HUES6 (cell line): ENCODE results near the gene SPDEF.

Source experiments
- H3K27ac ChIP-seq: 2 replicates; pipeline ENCODE4 v1.7.0; 2013; ENCODE audit warnings: low read depth, mild to moderate bottlenecking, low read length, inconsistent platforms
- H3K27me3 ChIP-seq: 2 replicates; pipeline ENCODE4 v1.6.1; 2013; ENCODE audit warnings: low read length; ENCODE audit not compliant: control insufficient read depth, insufficient read depth
- H3K36me3 ChIP-seq: 2 replicates; pipeline ENCODE4 v1.6.1; 2013; ENCODE audit warnings: low read length; ENCODE audit not compliant: control insufficient read depth, insufficient read depth
- H3K4me1 ChIP-seq: 2 replicates; pipeline ENCODE4 v1.6.1; 2013; ENCODE audit warnings: low read length; ENCODE audit not compliant: control insufficient read depth, insufficient read depth
- H3K4me3 ChIP-seq: 2 replicates; pipeline ENCODE4 v1.5.1; 2013; ENCODE audit warnings: low read depth, low read length
- H3K9ac ChIP-seq: one replicate; pipeline ENCODE4 v1.6.1; 2013; ENCODE audit warnings: mild to moderate bottlenecking, low read length
- H3K9me3 ChIP-seq: 2 replicates; pipeline ENCODE4 v1.6.1; 2013; ENCODE audit warnings: low read depth, low read length; ENCODE audit not compliant: control insufficient read depth, insufficient read depth

SPDEF gene

GRCh38 chr6:34571388-34571787 is 15.3 kb upstream of the SPDEF start:
- Histone ChIP-seq H3K27ac (no peak overlapping the region), H3K9me3 (no peaks in the 10 kb centered on the region), H3K27me3 (no peaks in the 10 kb centered on the region), H3K9ac (no peak overlapping the region), H3K4me1 (peaks cover 39% of the 10 kb centered on the region), H3K4me3 (no peak overlapping the region), H3K36me3 (no peaks in the 10 kb centered on the region)

- Histone ChIP-seq H3K36me3 (no peaks in the 10 kb centered on the region), H3K27ac (no peak overlapping the region), H3K9me3 (no peaks in the 10 kb centered on the region), H3K4me3 (no peak overlapping the region), H3K27me3 (no peaks in the 10 kb centered on the region), H3K9ac (no peak overlapping the region), H3K4me1 (peaks cover 30% of the 10 kb centered on the region)
These were observed 14.1 kb upstream of the SPDEF start for GRCh38 chr6:34570066-34570833.

- no peaks in the 10 kb centered on the region for H3K9me3 ChIP-seq
- no peaks in the 10 kb centered on the region for H3K27me3 ChIP-seq
- no peak overlapping the region for H3K4me3 ChIP-seq
- H3K9ac ChIP-seq = no peak overlapping the region
- H3K27ac ChIP-seq = no peak overlapping the region
- H3K4me1 ChIP-seq = peaks cover 22% of the 10 kb centered on the region
- H3K36me3 ChIP-seq = no peaks in the 10 kb centered on the region
These were observed 13.3 kb upstream of the SPDEF start for GRCh38 chr6:34569361-34569973.

GRCh38 chr6:34568341-34569201 is 12.4 kb upstream of the SPDEF start:
- H3K4me1 ChIP-seq = peaks cover 19% of the 10 kb centered on the region
- no peaks in the 10 kb centered on the region for H3K36me3 ChIP-seq
- no peak overlapping the region for H3K27ac ChIP-seq
- no peak overlapping the region for H3K4me3 ChIP-seq
- no peaks in the 10 kb centered on the region for H3K9me3 ChIP-seq
- H3K27me3 ChIP-seq = no peaks in the 10 kb centered on the region
- H3K9ac ChIP-seq = no peak overlapping the region

GRCh38 chr6:34566830-34567546 is 10.9 kb upstream of the SPDEF start:
- Histone ChIP-seq H3K9me3 (no peaks in the 10 kb centered on the region), H3K4me1 (peaks cover 19% of the 10 kb centered on the region), H3K36me3 (no peaks in the 10 kb centered on the region), H3K27me3 (no peaks in the 10 kb centered on the region), H3K27ac (no peak overlapping the region), H3K9ac (no peak overlapping the region), H3K4me3 (no peak overlapping the region)

- Histone ChIP-seq H3K9me3 (no peaks in the 10 kb centered on the region), H3K4me1 (peaks cover 29% of the 10 kb centered on the region), H3K36me3 (no peaks in the 10 kb centered on the region), H3K4me3 (no peak overlapping the region), H3K9ac (no peak overlapping the region), H3K27ac (no peak overlapping the region), H3K27me3 (no peaks in the 10 kb centered on the region)
These were observed 9.6 kb upstream of the SPDEF start for GRCh38 chr6:34565722-34566137.

GRCh38 chr6:34564181-34564580 is 8.1 kb upstream of the SPDEF start:
- Histone ChIP-seq H3K4me3 (no peak overlapping the region), H3K36me3 (no peaks in the 10 kb centered on the region), H3K9me3 (no peaks in the 10 kb centered on the region), H3K9ac (no peak overlapping the region), H3K27me3 (no peaks in the 10 kb centered on the region), H3K4me1 (peaks cover 41% of the 10 kb centered on the region), H3K27ac (no peak overlapping the region)

GRCh38 chr6:34563513-34563870 is 7.4 kb upstream of the SPDEF start:
- H3K9ac ChIP-seq = no peak overlapping the region
- no peak overlapping the region for H3K27ac ChIP-seq
- H3K4me1 ChIP-seq = peaks cover 36% of the 10 kb centered on the region
- H3K9me3 ChIP-seq = 0 out of 2 replicates have a peak, but pooled peaks cover under 1% of the 10 kb centered on the region
- H3K27me3 ChIP-seq = no peaks in the 10 kb centered on the region
- H3K4me3 ChIP-seq = no peak overlapping the region
- H3K36me3 ChIP-seq = no peaks in the 10 kb centered on the region

GRCh38 chr6:34562861-34563512 is 6.9 kb upstream of the SPDEF start:
- 0 out of 2 replicates have a peak, but pooled peaks cover 3% of the 10 kb centered on the region for H3K9me3 ChIP-seq
- H3K27me3 ChIP-seq = no peaks in the 10 kb centered on the region
- no peak overlapping the region for H3K9ac ChIP-seq
- H3K4me1 ChIP-seq = peaks cover 30% of the 10 kb centered on the region
- H3K4me3 ChIP-seq = no peak overlapping the region
- H3K36me3 ChIP-seq = no peaks in the 10 kb centered on the region
- no peak overlapping the region for H3K27ac ChIP-seq

GRCh38 chr6:34562350-34562749 is 6.2 kb upstream of the SPDEF start:
- Histone ChIP-seq H3K4me3 (no peak overlapping the region), H3K9ac (no peak overlapping the region), H3K27me3 (no peaks in the 10 kb centered on the region), H3K9me3 (0 out of 2 replicates have a peak, but pooled peaks cover 3% of the 10 kb centered on the region), H3K4me1 (peaks cover 29% of the 10 kb centered on the region), H3K27ac (no peak overlapping the region), H3K36me3 (no peaks in the 10 kb centered on the region)
